Spleen (tissue), 11 donors: ENCODE data around the gene CCR9. TPM values are rescaled to one million over a fixed set of nuclear protein-coding genes. Genes with fewer than 3 reads are reported as not detected.

Experiments used
- DNase-seq: peaks from one replicate; pipeline ENCODE4 v3.0.0-alpha.2; 2020
- H3K27ac ChIP-seq, 8 donors: fragments of 200-600 bp; sonication (generic) in 7 of 8; 1 replicate in 4 of 8; 2 replicates in 4 of 8; pipeline versions ENCODE4 v1.5.0 to v1.8.0; 2016 to 2021; ENCODE audit warnings: inconsistent platforms in 4 of 8, mild to moderate bottlenecking in 4 of 8, moderate library complexity in 1 of 8
- H3K27me3 ChIP-seq, 7 donors: fragments of 200-600 bp; sonication (generic) in 6 of 7; replicated peaks in 1 of 7; 1 replicate in 4 of 7; 2 replicates in 3 of 7; pipeline versions ENCODE4 v1.5.0 to v1.8.0; 2016 to 2021; ENCODE audit warnings: inconsistent platforms in 3 of 7, mild to moderate bottlenecking in 1 of 7
- H3K36me3 ChIP-seq, 6 donors: fragments of 200-600 bp; sonication (generic) in 5 of 6; 1 replicate in 4 of 6; 2 replicates in 2 of 6; pipeline versions ENCODE4 v1.5.0 to v1.8.0; 2016 to 2021; ENCODE audit warnings: inconsistent platforms in 2 of 6
- H3K4me1 ChIP-seq, 6 donors: fragments of 200-600 bp; sonication (generic) in 5 of 6; 1 replicate in 3 of 6; 2 replicates in 3 of 6; pipeline versions ENCODE4 v1.5.0 to v1.8.0; 2016 to 2021; ENCODE audit warnings: inconsistent platforms in 3 of 6
- H3K4me3 ChIP-seq, 8 donors: fragments of 200-600 bp; sonication (generic) in 7 of 8; 1 replicate in 4 of 8; 2 replicates in 4 of 8; pipeline versions ENCODE4 v1.5.0 to v1.8.0; 2016 to 2021; ENCODE audit warnings: inconsistent platforms in 4 of 8, mild to moderate bottlenecking in 4 of 8, moderate library complexity in 2 of 8
- H3K9me3 ChIP-seq, 8 donors: fragments of 200-600 bp; sonication (generic) in 7 of 8; 1 replicate in 4 of 8; 2 replicates in 4 of 8; pipeline versions ENCODE4 v1.5.0 to v1.8.0; 2016 to 2021; ENCODE audit warnings: inconsistent platforms in 4 of 8
- POLR2A ChIP-seq, 3 donors: fragments of 450-650 bp; IDR thresholded peaks; one replicate each; pipeline ENCODE4 v1.5.1; 2017; ENCODE audit warnings: antibody characterized with exemption in 3 of 3, mild to moderate bottlenecking in 1 of 3
- POLR2AphosphoS5 ChIP-seq, 3 donors: sonication (generic); formaldehyde crosslinking; IDR thresholded peaks; one replicate each; pipeline ENCODE4 v1.5.1; 2017; ENCODE audit warnings: antibody characterized with exemption in 3 of 3
- WGBS, 5 donors: extraction: QIAGEN DNeasy Blood & Tissue Kit in 3 of 5; methylation state at CpG; one replicate each; pipeline versions ENCODE4 v1.1.5 to v1.1.7; 2013 to 2018; 5-methylcytosine and 5-hydroxymethylcytosine counted together
- intact Hi-C: fragments of 100-400 bp; cut with DNase I; formaldehyde crosslinking; loops from one replicate; pipeline ENCODE4 v1.15.0; 2023; ENCODE audit warnings: low total_unique reads
- polyA plus RNA-seq, 3 donors: library from polyadenylated mRNA; stranded (reverse); fragments of 200-250 nt; gene quantifications; one replicate each; pipeline ENCODE4 v1.2.1, GENCODE V29; 2013
- small RNA-seq, 4 donors: library from RNA; depleted of rRNA; stranded (forward); fragments of <200 nt; gene quantifications; one replicate each; pipeline ENCODE3, GENCODE V24; 2016
- total RNA-seq, 7 donors: library from RNA; depleted of rRNA in 3 of 7; stranded (reverse); fragments of >200 nt in 3 of 7; fragmentation: NEBNext Ultra II Directional in 4 of 7; extraction: Animal tissue kit (Norgen Biotek cat#: 25700) in 4 of 7; gene quantifications; one replicate each; pipeline versions ENCODE4 v1.1.0 to v1.2.1, GENCODE V29; 2016 to 2021
- TF ChIP-seq, protein P1 (sequence below), 11 experiments: fragments of 200-600 bp in 7 of 11; fragments of 450-650 bp in 4 of 11; sonication (generic) in 4 of 11; IDR thresholded peaks in 8 of 11; conservative IDR thresholded peaks in 3 of 11; 1 replicate in 7 of 11; 2 replicates in 4 of 11; pipeline versions ENCODE4 v1.4.0 to v1.8.0; 2016 to 2021; ENCODE audit warnings: antibody characterized with exemption in 11 of 11, inconsistent platforms in 4 of 11, mild to moderate bottlenecking in 1 of 11
- donor health status: healthy with polysubstance abuse.
- donor health status: DM: no; HTN: no; CAD: no; lungs with moderate emphysema.
- donor health status: DM: no; HTN: no; CAD: no.
- donor health status: Bipolar disorder and iron deficiency.
- donor health status: healthy.
- donor health status: DM: no; HTN: no; CAD: no.
- donor health status: DM: yes; HTN: yes; CAD: no.

Gene CCR9
- total and polyA plus RNA-seq, 10 donors = 1.1 to 3.6 (median 1.5) TPM

DNA sequence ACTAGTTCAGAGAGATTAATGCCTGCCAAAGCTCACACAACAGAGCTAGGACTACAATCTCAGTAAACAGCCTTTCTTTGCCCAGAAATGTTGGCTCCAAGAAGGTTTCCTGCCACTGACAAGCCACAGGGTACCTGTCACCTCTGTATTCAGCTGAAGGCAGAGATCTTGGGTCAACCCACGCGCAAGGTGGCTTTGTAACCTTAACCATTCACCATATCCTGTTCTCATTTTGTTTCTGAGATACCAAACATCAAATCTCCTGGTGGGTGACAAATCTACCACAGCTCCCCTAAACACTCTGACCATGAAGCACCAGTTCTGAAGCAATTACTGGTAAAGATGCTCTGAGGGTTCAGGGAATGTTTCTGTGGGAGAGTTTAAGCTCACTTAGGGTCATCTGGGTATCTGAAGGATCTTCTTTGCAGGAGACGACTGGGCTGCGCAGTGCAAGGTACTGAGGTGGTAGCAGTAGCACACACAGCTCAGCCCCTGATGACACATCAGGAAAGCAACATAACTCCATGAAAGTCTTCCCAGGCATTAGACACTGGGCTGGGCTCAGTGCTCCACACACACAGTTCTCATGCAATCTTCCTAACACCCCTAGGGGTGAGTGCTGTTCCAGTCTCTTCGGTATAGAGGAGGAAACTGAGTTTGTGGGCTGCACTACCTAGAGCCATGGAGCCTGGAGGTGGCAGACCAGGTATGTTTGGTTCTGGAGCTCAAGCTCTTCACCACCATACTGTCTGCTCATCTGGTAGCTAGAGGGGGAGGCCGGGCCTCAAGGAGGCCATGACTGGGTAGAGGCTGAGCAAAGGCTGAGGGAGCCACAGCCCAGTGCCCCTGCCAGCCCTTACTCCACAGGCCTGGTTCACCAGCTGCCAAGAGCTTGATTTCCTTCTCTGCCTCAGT, 64.6 kb downstream of the CCR9 start:
- Histone ChIP-seq H3K9me3 (no peaks in the 10 kb centered on the region), H3K27me3 (no peaks in the 10 kb centered on the region), H3K4me1 (peaks cover 0 to 57% (median 10%) of the 10 kb centered on the region in 6 donors), H3K27ac (peak overlapping the region in 7 of 8 donors; percentile 6 to 89 (median 64)), H3K4me3 (no peak overlapping the region), H3K36me3 (peaks cover 0 to 100% (median 94%) of the 10 kb centered on the region in 6 donors)
- TF ChIP-seq, protein P1, sequence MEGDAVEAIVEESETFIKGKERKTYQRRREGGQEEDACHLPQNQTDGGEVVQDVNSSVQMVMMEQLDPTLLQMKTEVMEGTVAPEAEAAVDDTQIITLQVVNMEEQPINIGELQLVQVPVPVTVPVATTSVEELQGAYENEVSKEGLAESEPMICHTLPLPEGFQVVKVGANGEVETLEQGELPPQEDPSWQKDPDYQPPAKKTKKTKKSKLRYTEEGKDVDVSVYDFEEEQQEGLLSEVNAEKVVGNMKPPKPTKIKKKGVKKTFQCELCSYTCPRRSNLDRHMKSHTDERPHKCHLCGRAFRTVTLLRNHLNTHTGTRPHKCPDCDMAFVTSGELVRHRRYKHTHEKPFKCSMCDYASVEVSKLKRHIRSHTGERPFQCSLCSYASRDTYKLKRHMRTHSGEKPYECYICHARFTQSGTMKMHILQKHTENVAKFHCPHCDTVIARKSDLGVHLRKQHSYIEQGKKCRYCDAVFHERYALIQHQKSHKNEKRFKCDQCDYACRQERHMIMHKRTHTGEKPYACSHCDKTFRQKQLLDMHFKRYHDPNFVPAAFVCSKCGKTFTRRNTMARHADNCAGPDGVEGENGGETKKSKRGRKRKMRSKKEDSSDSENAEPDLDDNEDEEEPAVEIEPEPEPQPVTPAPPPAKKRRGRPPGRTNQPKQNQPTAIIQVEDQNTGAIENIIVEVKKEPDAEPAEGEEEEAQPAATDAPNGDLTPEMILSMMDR (IDR thresholded peaks at IDR 0.05 in 8 of 11, conservative IDR thresholded peaks at IDR 0.05 in 3 of 11) = no peak
- TF ChIP-seq POLR2AphosphoS5 (IDR thresholded peaks at IDR 0.05) (peak in 1 of 3 donors; percentile 70), POLR2A (IDR thresholded peaks at IDR 0.05) (no peak)
- intact Hi-C loops = no loop called here
- DNase-seq = peak; percentile 59
- WGBS, 5 donors = 84 to 93% (median 86%) methylated on average over 5 to 6 of the region's 6 CpGs

- intact Hi-C loops = no loop called here
- TF ChIP-seq POLR2A (IDR thresholded peaks at IDR 0.05) = no peak
- TF ChIP-seq, protein P1 (IDR thresholded peaks at IDR 0.05 in 8 of 11, conservative IDR thresholded peaks at IDR 0.05 in 3 of 11) = no peak
- no peak for TF ChIP-seq POLR2AphosphoS5 (IDR thresholded peaks at IDR 0.05)
- peak overlapping the region in 6 of 8 donors; percentile 16 to 89 (median 68) for H3K27ac ChIP-seq
- WGBS, 5 donors = 87 to 97% (median 94%) methylated on average over 6 of the region's 6 CpGs
- no peaks in the 10 kb centered on the region for H3K9me3 ChIP-seq
- peaks cover 0 to 64% (median 10%) of the 10 kb centered on the region in 6 donors for H3K4me1 ChIP-seq
- H3K27me3 ChIP-seq = no peaks in the 10 kb centered on the region
- H3K4me3 ChIP-seq = no peak overlapping the region
- peaks cover 0 to 100% (median 95%) of the 10 kb centered on the region in 6 donors for H3K36me3 ChIP-seq
- no peak for DNase-seq
These were observed 65.6 kb downstream of the CCR9 start for GRCh38 chr3:45951946-45952345.

- intact Hi-C loops = no loop called here
- H3K9me3 ChIP-seq = no peaks in the 10 kb centered on the region
- TF ChIP-seq POLR2AphosphoS5 (IDR thresholded peaks at IDR 0.05) (no peak), POLR2A (IDR thresholded peaks at IDR 0.05) (no peak)
- TF ChIP-seq, protein P1 (IDR thresholded peaks at IDR 0.05 in 8 of 11, conservative IDR thresholded peaks at IDR 0.05 in 3 of 11) = no peak
- H3K4me3 ChIP-seq = no peak overlapping the region
- WGBS, 5 donors = 50 to 91% (median 73%) methylated on average over 4 of the region's 4 CpGs
- peak; percentile 27 for DNase-seq
- H3K27ac ChIP-seq = peak overlapping the region in 3 of 8 donors; percentile 75 to 89 (median 79)
- no peaks in the 10 kb centered on the region for H3K27me3 ChIP-seq
- peaks cover 0 to 100% (median 95%) of the 10 kb centered on the region in 6 donors for H3K36me3 ChIP-seq
- H3K4me1 ChIP-seq = peaks cover 0 to 64% (median 9%) of the 10 kb centered on the region in 6 donors
These were observed 66.1 kb downstream of the CCR9 start for GRCh38 chr3:45952456-45952855.

Small RNA genes within 50 kb of the gene (small RNA-seq; reads per million reads assigned to genes)
- gene RF00019 = 0 reads per million in 4 donors

Other genes with a start within 250 kb of the CCR9 start
- 10 to 100 TPM; 55.5 to 93.7 (median 67.5) TPM for gene SACM1L, start 197.1 kb upstream of the CCR9 start, total RNA-seq
- 10 to 100 TPM; 21.0 to 28.2 (median 27.9) TPM for gene SACM1L, start 197.1 kb upstream of the CCR9 start, polyA plus RNA-seq
- under 1 TPM in 4 of 7 donors, not detected in 3; 0.32 to 0.49 (median 0.41) TPM for gene SLC6A20, start 90.0 kb upstream of the CCR9 start, total RNA-seq
- gene SLC6A20, start 90.0 kb upstream of the CCR9 start, polyA plus RNA-seq = under 1 TPM; 0.02 to 0.04 (median 0.03) TPM
- gene LZTFL1, start 44.4 kb upstream of the CCR9 start, total RNA-seq = 10 to 100 TPM; 13.2 to 22.9 (median 18.0) TPM
- 1 to 10 TPM; 6.5 to 8.4 (median 7.9) TPM for gene LZTFL1, start 44.4 kb upstream of the CCR9 start, polyA plus RNA-seq
- gene CXCR6, start 56.9 kb downstream of the CCR9 start, total RNA-seq = 10 to 100 TPM in 5 of 7 donors, 1 to 10 TPM in 2; 6.6 to 35.3 (median 16.0) TPM
- 1 to 10 TPM; 2.5 to 3.7 (median 2.6) TPM for gene CXCR6, start 56.9 kb downstream of the CCR9 start, polyA plus RNA-seq
- gene FYCO1, start 109.3 kb downstream of the CCR9 start, total RNA-seq = 10 to 100 TPM; 22.9 to 40.1 (median 34.3) TPM
- gene FYCO1, start 109.3 kb downstream of the CCR9 start, polyA plus RNA-seq = 1 to 10 TPM; 5.2 to 7.9 (median 5.7) TPM
- 1 to 10 TPM in 6 of 7 donors, under 1 TPM in 1; 0.42 to 7.3 (median 4.7) TPM for gene XCR1, start 140.9 kb downstream of the CCR9 start, total RNA-seq
- under 1 TPM; 0.06 to 0.26 (median 0.17) TPM for gene XCR1, start 140.9 kb downstream of the CCR9 start, polyA plus RNA-seq